Measurements from ENCODE around the gene PPDPF. TPM values are rescaled to one million over a fixed set of nuclear protein-coding genes. Genes with fewer than 3 reads are reported as not detected.

Gene PPDPF
- total and polyA plus RNA-seq, 4 donors = 36.9 to 545 (median 474) TPM

- DNase-seq = no peak
- H3K27me3 ChIP-seq (ENCODE audit: control insufficient read depth in 3 of 3, insufficient read depth in 3 of 3, low read length in 2 of 3) = peaks cover 0 to 28% (median 12%) of the 10 kb centered on the region in 3 donors
- H3K9me3 ChIP-seq (ENCODE audit: control insufficient read depth in 4 of 4, insufficient read depth in 3 of 4, low read length in 3 of 4) = no peaks in the 10 kb centered on the region
- H3K4me1 ChIP-seq (ENCODE audit: control insufficient read depth in 5 of 5, insufficient read depth in 5 of 5, low read length in 5 of 5) = no peaks in the 10 kb centered on the region
- WGBS, 2 donors = 76 to 87% methylated on average over 18 to 20 of the region's 20 CpGs
- ATAC-seq (ENCODE audit: insufficient read depth, low FRiP score) = no peak
- H3K9ac ChIP-seq (ENCODE audit: insufficient read depth in 1 of 2, low read length in 2 of 2) = no peak overlapping the region
- H3K27ac ChIP-seq (ENCODE audit: low read depth in 1 of 2, low read length in 1 of 2) = no peak overlapping the region
- H3K4me3 ChIP-seq = no peak overlapping the region
- no peak for TF ChIP-seq CTCF (IDR thresholded peaks at IDR 0.05; ENCODE audit: control extremely low read depth, extremely low read depth)
- H3K36me3 ChIP-seq (ENCODE audit: control insufficient read depth in 4 of 4, insufficient read depth in 4 of 4, low read length in 4 of 4) = no peaks in the 10 kb centered on the region
These were observed 25.8 kb downstream of the PPDPF start for GRCh38 chr20:63546256-63546955.

DNA sequence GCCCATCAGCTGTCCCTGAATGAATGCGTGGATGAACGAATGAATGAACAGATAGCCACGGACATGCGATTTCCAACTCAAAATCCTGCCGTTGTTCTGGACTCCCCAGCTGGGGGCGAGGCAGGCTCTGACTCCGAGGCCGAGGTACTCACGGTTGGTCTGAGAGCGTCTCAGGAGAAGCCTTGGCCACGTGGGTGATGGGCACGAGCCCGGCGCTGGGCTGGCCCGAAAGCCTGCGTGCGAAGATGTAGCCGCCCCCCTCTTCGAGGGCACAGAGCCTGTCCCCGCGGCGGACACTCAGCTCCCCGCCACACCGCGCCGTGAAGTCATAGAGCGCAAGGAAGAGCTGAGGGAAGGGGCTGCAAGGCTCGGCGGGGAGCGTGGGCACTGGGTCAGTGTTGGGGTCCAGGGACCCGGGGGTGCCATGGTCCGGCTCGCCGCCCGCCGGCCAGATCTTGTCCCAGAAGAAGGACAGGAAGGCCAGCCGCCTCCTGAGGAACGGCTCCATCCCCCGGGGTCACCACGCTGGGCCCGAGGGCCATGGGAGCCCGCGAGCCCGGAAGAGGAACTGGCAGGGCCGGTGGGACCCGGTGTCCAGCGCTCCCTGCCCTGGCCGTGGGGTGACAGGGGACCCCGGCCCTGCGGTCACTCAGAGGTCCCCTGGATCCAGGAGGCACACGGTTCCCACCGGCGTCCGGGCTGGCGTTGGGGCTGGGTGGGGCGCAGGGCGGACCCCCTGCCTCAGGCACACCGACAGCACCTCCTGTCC, 26.6 kb downstream of the PPDPF start:
- Histone ChIP-seq H3K9me3 (ENCODE audit: control insufficient read depth in 4 of 4, insufficient read depth in 3 of 4, low read length in 3 of 4) (no peaks in the 10 kb centered on the region), H3K9ac (ENCODE audit: insufficient read depth in 1 of 2, low read length in 2 of 2) (no peak overlapping the region), H3K4me3 (no peak overlapping the region), H3K27me3 (ENCODE audit: control insufficient read depth in 3 of 3, insufficient read depth in 3 of 3, low read length in 2 of 3) (peaks cover 0 to 28% (median 12%) of the 10 kb centered on the region in 3 donors), H3K36me3 (ENCODE audit: control insufficient read depth in 4 of 4, insufficient read depth in 4 of 4, low read length in 4 of 4) (no peaks in the 10 kb centered on the region), H3K4me1 (ENCODE audit: control insufficient read depth in 5 of 5, insufficient read depth in 5 of 5, low read length in 5 of 5) (no peaks in the 10 kb centered on the region), H3K27ac (ENCODE audit: low read depth in 1 of 2, low read length in 1 of 2) (no peak overlapping the region)
- TF ChIP-seq CTCF (IDR thresholded peaks at IDR 0.05; ENCODE audit: control extremely low read depth, extremely low read depth) = no peak
- WGBS, 2 donors = 48 to 70% methylated on average over 50 to 58 of the region's 58 CpGs
- ATAC-seq (ENCODE audit: insufficient read depth, low FRiP score) (no peak), DNase-seq (no peak)

DNA sequence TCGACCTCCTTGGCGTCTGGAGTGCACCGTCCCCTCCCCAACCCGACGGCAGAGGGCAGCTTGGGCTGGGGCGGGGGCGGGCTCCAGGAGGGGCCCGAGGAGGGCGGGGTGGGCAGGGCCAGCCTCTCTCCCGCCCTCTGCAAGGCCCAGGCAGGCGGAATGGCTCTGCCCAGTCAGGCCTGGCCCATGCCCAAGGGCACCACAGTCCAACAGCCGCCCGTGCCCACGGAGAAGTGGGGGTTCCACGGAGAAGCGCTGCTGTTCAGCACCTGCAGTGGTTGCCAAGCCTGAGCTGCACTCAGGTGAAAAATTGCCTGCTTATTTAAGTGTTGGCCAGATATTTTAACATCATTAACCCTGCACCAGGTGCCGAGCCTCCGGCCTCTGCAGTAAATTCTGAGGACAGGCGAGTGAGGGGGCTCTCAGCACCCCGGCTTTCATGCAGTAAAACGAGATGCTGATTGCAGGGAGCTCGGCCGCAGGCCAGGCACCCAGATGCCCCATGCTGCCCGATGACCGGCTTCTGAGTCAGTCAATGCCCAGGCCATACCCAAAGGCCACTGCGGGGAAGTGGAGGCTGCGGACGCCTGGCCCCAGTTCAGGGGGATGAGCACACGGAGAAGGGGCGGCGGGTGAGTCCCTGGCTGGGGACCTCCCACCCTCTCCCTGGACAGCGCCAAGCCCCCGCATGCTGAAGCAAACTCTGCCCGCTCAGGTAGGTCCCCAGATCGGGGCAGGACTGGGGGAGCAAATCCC, 27.3 kb downstream of the PPDPF start, which contains the start of gene SRMS:
TSS of gene SRMS (minus strand) at position 25 of the 756 bp plus-strand sequence. CDS start 286 bp downstream, outside the sequence.
- Histone ChIP-seq H3K9me3 (ENCODE audit: control insufficient read depth in 4 of 4, insufficient read depth in 3 of 4, low read length in 3 of 4) (no peaks in the 10 kb centered on the region), H3K9ac (ENCODE audit: insufficient read depth in 1 of 2, low read length in 2 of 2) (no peak within 1 kb of the TSS), H3K36me3 (ENCODE audit: control insufficient read depth in 4 of 4, insufficient read depth in 4 of 4, low read length in 4 of 4) (no peaks in the 10 kb centered on the region), H3K4me3 (no peak within 1 kb of the TSS), H3K4me1 (ENCODE audit: control insufficient read depth in 5 of 5, insufficient read depth in 5 of 5, low read length in 5 of 5) (no peaks in the 10 kb centered on the region), H3K27ac (ENCODE audit: low read depth in 1 of 2, low read length in 1 of 2) (no peak within 1 kb of the TSS), H3K27me3 (ENCODE audit: control insufficient read depth in 3 of 3, insufficient read depth in 3 of 3, low read length in 2 of 3) (peaks cover 0 to 28% (median 12%) of the 10 kb centered on the region in 3 donors)
- 55 to 65% methylated on average over 35 of the region's 35 CpGs for WGBS, 2 donors
- TF ChIP-seq CTCF (IDR thresholded peaks at IDR 0.05; ENCODE audit: control extremely low read depth, extremely low read depth) = no peak
- ATAC-seq (ENCODE audit: insufficient read depth, low FRiP score) (no peak), DNase-seq (no peak)

All from lung (tissue), 12 donors.